Neutrophil (primary cell): ENCODE measurements around the gene TJP3.

ENCODE experiments used
- H3K27ac ChIP-seq: fragments of 200-600 bp; sonication (generic); 2 replicates; pipeline ENCODE4 v1.5.1; 2016; ENCODE audit warnings: mild to moderate bottlenecking, moderate library complexity
- H3K27me3 ChIP-seq: fragments of 200-600 bp; sonication (generic); 2 replicates; pipeline ENCODE4 v1.6.0; 2016; ENCODE audit warnings: mild to moderate bottlenecking
- H3K36me3 ChIP-seq: fragments of 200-600 bp; sonication (generic); 2 replicates; pipeline ENCODE4 v1.5.1; 2017
- H3K4me1 ChIP-seq, 2 experiments: fragments of 200-600 bp in 1 of 2; sonication (generic) in 1 of 2; 1 replicate in 1 of 2; 2 replicates in 1 of 2; pipeline versions ENCODE4 v1.5.1 to v1.6.1; 2013 to 2016; ENCODE audit warnings: low read depth in 1 of 2, low read length in 1 of 2, mild to moderate bottlenecking in 1 of 2, moderate library complexity in 1 of 2; ENCODE audit not compliant: control insufficient read depth in 1 of 2, insufficient read depth in 1 of 2
- H3K4me3 ChIP-seq, 2 experiments: fragments of 200-600 bp in 1 of 2; sonication (generic) in 1 of 2; 1 replicate in 1 of 2; 2 replicates in 1 of 2; pipeline ENCODE4 v1.5.1; 2013 to 2016; ENCODE audit warnings: low read depth in 1 of 2, low read length in 1 of 2, mild to moderate bottlenecking in 1 of 2, moderate library complexity in 1 of 2
- H3K9me3 ChIP-seq: fragments of 200-600 bp; sonication (generic); 2 replicates; pipeline ENCODE4 v1.5.1; 2016
- TF ChIP-seq, protein P1 (sequence below): fragments of 200-600 bp; sonication (generic); IDR thresholded peaks from 2 replicates; pipeline ENCODE4 v1.5.1; 2016; ENCODE audit warnings: antibody characterized with exemption

Gene TJP3

DNA sequence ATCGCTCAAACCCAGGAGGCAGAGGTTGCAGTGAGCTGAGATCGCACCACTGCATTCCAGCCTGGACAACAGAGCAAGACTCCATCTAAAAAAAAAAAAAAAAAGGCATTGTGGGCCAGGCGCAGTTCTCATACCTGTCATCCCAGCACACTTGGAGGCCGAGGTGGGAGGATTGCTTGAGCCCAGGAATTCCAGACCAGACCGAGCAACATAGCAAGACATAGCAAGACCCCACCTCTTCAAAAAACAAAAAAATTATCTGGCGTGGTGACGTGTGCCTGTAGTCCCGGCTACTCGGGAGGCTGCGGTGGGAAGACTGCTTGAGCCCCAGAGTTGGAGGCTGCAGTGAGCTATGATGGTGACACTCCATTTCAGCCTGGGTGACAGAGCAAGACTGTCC, 25.9 kb upstream of the TJP3 start:
- peaks cover 3% of the 10 kb centered on the region for H3K27me3 ChIP-seq
- H3K27ac ChIP-seq: no peak overlapping the region
- no peak overlapping the region for H3K4me3 ChIP-seq
- peaks cover 2 to 3% of the 10 kb centered on the region in 2 experiments for H3K4me1 ChIP-seq
- TF ChIP-seq, protein P1, sequence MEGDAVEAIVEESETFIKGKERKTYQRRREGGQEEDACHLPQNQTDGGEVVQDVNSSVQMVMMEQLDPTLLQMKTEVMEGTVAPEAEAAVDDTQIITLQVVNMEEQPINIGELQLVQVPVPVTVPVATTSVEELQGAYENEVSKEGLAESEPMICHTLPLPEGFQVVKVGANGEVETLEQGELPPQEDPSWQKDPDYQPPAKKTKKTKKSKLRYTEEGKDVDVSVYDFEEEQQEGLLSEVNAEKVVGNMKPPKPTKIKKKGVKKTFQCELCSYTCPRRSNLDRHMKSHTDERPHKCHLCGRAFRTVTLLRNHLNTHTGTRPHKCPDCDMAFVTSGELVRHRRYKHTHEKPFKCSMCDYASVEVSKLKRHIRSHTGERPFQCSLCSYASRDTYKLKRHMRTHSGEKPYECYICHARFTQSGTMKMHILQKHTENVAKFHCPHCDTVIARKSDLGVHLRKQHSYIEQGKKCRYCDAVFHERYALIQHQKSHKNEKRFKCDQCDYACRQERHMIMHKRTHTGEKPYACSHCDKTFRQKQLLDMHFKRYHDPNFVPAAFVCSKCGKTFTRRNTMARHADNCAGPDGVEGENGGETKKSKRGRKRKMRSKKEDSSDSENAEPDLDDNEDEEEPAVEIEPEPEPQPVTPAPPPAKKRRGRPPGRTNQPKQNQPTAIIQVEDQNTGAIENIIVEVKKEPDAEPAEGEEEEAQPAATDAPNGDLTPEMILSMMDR: no peak
- H3K9me3 ChIP-seq: no peaks in the 10 kb centered on the region
- H3K36me3 ChIP-seq: peaks cover 7% of the 10 kb centered on the region

DNA sequence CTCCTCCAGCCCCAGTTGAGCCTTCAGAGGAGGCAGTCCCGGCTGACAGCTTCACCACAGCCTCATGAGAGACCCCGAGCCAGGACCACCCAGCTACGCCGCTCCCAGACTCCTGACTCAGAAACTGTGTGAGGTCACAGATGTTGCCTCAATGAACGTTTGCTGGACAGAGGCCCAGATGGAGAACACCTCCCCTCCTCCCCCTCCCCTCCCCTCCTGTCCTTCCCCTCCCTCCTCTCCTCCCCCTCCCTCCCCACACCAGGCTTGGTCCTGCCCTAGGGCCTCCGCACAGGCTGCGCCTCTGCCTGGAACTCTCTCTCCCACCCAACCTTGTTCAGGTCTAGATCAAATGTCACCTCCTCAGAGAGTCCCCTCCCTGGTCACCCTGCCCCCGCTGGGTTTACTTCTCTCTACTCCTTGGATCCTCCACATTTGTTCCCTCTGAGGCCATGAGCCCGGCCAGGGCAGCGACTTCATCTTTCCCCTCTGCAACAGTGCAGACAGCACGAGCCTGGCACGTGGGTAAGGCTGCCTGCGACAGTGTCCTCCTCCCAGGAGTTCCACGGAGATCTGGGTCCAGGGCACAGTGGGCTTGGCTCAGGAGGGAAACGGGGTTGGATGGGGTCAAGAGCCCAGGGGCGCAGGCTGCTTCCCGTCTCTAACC, 25.3 kb upstream of the TJP3 start:
- Histone ChIP-seq H3K9me3 (no peaks in the 10 kb centered on the region), H3K4me1 (peaks cover 8 to 9% of the 10 kb centered on the region in 2 experiments), H3K27ac (no peak overlapping the region), H3K4me3 (no peak overlapping the region), H3K27me3 (peaks cover 9% of the 10 kb centered on the region), H3K36me3 (peaks cover 7% of the 10 kb centered on the region)
- TF ChIP-seq, protein P1: no peak

DNA sequence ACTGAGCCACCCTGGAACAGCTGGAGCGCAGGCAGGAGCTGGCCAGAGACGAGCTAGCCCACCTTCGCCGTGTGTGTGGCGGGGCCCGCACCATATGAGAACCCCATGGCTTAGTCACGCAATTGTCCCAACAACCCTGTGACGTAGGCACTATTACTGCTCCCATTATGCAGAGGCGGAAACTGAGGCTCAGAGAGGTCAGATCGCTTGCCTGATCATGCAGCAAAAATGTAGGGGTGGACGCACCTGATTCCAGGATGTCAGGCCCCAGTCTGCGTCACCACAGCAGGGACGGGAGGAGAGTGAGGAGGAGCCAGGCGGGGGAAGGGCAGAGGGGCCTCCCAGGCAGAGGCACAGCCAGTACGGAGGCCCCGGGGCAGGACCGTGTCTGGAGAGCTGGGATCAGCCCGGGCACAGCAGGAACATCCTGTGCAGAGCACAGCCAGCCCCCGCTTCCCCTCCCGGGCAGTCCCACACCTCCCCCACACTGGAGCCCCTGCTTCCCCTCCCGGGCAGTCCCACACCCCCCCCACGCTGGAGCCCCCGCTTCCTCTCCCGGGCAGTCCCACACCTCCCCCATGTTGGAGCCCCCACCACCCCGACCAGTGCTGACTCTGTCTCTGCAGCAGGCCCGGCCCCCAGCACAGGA, 24.7 kb upstream of the TJP3 start:
- Histone ChIP-seq H3K4me3 (no peak overlapping the region), H3K27ac (no peak overlapping the region)

DNA sequence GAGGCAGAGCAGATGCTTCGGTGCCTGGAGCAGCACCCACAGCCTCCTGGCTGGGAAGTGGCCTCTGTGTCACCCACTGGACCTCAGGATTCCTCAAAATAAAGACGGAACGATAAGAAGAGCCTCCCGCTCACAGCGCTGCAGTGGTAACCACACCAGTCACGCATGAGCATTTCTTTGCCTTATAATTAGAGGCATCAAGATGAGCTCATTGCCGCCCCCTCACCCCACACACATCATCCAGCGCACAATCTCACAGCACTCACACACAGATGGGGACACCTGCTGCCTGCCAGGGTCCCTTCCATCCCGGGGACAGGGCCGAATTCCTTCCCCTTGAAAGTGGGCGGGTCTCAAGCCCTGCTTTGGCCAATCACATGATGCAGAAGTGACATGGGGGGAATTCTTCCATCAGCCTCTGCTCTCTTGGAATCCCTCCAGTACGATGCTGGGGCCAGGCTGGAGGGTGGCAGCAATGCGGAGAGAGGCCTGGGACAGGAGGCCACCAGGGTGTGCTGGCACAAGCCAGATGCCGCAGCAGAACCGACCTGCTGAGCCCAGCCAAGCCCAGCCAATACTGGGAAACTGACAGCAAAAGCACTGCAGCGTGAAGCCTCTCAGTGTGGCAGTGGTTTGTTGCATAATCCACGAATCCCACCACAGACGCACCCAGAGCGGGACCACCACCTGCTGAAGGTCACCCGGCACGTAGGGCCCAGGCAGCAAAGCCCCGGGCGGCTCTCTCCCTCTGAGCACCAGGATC, 23.9 kb upstream of the TJP3 start:
- no peak overlapping the region for H3K27ac ChIP-seq
- H3K4me3 ChIP-seq: no peak overlapping the region

More for the DNA sequence above, 24.7 kb upstream of the TJP3 start:
- peaks cover 14% of the 10 kb centered on the region in 2 experiments for H3K4me1 ChIP-seq
- H3K27me3 ChIP-seq: peaks cover 16% of the 10 kb centered on the region
- peaks cover 7% of the 10 kb centered on the region for H3K36me3 ChIP-seq
- TF ChIP-seq, protein P1: no peak
- no peaks in the 10 kb centered on the region for H3K9me3 ChIP-seq

DNA sequence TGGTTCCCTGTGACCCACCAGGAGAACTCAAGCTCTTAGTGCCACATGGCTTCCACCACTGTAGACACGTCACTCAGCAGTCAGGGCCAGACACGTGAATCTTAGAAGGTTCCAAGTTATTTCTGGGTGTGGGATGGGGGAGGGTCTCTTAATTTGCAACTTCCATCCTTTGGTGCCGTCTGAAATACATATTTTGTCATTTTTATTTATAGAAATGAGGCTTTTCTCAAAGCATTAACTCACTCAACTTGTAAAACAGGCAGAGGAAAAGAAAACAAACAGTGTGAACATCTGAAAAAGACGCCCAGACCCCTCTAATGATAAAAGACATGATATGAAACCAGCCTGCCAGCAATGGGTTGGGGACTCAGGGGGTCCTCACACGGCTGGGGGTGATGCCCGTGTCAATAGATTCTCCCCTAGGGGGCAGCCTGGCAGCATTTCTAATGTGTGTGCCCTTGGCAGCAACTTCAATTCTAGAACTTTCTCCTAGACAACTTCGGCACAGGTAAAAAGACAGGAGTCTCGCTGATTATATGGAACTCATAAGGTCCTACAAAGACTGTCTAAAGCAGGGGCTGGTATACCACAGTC, 23.3 kb upstream of the TJP3 start:
- Histone ChIP-seq H3K4me1 (peaks cover 14% of the 10 kb centered on the region in 2 experiments), H3K27me3 (peaks cover 21% of the 10 kb centered on the region), H3K9me3 (no peaks in the 10 kb centered on the region), H3K27ac (no peak overlapping the region), H3K4me3 (no peak overlapping the region), H3K36me3 (peaks cover 7% of the 10 kb centered on the region)
- TF ChIP-seq, protein P1: no peak

More for the DNA sequence above, 23.9 kb upstream of the TJP3 start:
- no peaks in the 10 kb centered on the region for H3K9me3 ChIP-seq
- H3K4me1 ChIP-seq: peaks cover 14% of the 10 kb centered on the region in 2 experiments
- TF ChIP-seq, protein P1: no peak
- H3K27me3 ChIP-seq: peaks cover 21% of the 10 kb centered on the region
- peaks cover 7% of the 10 kb centered on the region for H3K36me3 ChIP-seq
